Fibroblast of mammary gland (primary cell): Measurements from ENCODE around the gene USP36.
"Not testable (repeated sequence)": the region's sequence is repeated elsewhere in the genome, so short reads cannot be mapped to it uniquely, and the experiment has no call there.

Source experiments
- DNase-seq: peaks from one replicate; pipeline ENCODE4 v3.0.0-alpha.2; 2010; ENCODE audit warnings: low read depth
- H3K4me3 ChIP-seq: 2 replicates; pipeline ENCODE4 v1.5.1; 2011; ENCODE audit warnings: low read depth, mild to moderate bottlenecking, low read length, moderate library complexity; ENCODE audit not compliant: control insufficient read depth
- CTCF ChIP-seq: conservative IDR thresholded peaks from 2 replicates; pipeline ENCODE4 v1.5.1; 2011; ENCODE audit warnings: low read depth, low read length, inconsistent platforms; ENCODE audit not compliant: control insufficient read depth, insufficient read depth

The USP36 gene

GRCh38 chr17:78840780-78841611, at the start of gene USP36:
Gene USP36 (minus strand): TSS chr17:78840814. CDS start chr17:78836363, 4,451 bp downstream.
- peak; percentile 99 for DNase-seq
- TF ChIP-seq CTCF = no peak
- peak within 1 kb of the TSS; percentile 88 for H3K4me3 ChIP-seq

- H3K4me3 ChIP-seq, DNase-seq: not testable (repeated sequence)
Measured at GRCh38 chr17:78890096-78890495, 49.5 kb upstream of the USP36 start.

DNA sequence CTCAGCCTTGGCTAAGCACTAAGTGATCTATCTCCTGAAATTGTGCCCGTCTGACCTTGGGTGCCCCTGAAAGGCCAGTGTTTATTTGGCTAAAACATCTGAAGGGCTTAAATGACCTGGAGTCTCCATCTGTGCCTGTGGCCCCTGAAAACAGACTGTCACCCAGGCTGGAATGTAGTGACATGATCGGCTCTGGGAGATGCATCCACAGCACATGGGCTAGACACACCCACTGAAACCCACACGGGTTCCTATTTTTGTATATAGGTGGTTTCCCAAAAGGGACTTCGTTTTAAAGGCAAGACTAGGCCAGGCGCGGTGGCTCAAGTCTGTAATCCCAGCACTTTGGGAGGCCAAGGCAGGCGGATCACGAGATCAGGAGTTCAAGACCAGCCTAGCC, 48.9 kb upstream of the USP36 start:
- no peak overlapping the region for H3K4me3 ChIP-seq
- TF ChIP-seq CTCF = no peak
- no peak for DNase-seq

DNA sequence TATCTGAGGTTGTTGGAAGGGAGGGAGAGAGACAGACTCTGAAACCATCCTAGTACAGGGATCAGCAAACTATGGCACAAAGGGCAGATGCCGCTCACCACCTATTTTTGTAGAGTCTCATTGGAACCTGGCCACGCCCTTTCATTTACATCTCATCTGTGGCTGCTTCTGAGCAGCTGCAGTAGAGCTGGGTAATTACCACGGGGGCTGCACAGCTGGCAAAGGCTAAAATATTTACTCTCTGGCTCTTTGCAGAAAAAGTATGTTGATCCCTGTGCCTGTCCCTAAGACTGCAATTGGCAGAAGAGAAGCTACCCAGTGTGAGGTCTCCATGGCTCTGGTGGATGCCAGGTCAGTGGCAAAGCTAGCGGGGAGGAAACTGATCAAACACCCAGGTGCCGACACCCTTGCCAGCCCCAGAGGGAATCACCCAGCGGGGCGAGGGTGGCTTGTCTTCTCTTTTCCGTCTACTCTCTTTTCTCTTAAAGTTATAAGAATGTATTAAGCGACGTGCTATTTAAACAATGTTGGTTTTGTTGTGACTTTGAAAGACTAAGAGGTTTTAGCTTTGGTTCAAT, 48.4 kb upstream of the USP36 start:
- TF ChIP-seq CTCF = no peak
- no peak for DNase-seq
- H3K4me3 ChIP-seq = no peak overlapping the region

DNA sequence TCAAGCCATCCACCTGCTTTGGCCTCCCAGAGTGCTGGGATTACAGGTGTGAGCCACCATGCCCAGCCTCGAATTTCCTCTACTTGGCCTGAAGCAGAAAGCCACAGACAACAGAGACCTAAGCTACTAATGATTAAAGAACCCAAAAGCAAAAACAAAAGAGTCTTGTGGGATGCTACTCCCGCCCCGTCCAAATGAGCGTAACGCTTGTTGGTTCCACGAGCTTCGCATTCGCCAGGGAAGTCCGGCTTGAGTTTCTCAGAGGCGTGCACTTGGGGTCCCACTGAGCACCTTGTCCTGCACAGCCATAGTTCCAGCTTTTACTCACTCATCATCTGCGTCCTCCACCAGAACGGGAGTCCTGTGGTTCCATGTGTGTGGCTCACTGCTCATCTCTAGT, 46.3 kb upstream of the USP36 start:
- no peak for DNase-seq
- no peak for TF ChIP-seq CTCF

DNA sequence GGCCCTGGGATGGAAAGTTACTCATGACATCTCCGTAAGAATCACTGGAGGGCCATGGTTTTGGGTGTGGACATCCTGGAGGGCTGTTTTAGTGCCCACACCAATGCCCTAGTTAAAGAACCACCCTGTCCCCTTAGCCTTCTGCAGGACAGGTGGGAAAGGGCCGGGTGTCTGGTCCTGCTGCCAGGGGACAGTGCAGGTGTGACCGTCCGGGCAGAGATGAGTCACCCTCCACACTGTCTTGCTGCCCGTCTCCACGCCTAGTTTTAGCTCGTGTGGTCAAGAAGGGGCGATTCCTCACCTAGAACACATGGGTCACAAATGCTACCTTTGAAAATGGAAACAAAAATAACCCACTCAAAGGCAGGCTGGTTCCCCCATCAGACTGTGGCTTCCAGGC, 45.3 kb upstream of the USP36 start:
- no peak for DNase-seq
- no peak overlapping the region for H3K4me3 ChIP-seq
- no peak for TF ChIP-seq CTCF

More for the DNA sequence above, 46.3 kb upstream of the USP36 start:
- H3K4me3 ChIP-seq = no peak overlapping the region

DNA sequence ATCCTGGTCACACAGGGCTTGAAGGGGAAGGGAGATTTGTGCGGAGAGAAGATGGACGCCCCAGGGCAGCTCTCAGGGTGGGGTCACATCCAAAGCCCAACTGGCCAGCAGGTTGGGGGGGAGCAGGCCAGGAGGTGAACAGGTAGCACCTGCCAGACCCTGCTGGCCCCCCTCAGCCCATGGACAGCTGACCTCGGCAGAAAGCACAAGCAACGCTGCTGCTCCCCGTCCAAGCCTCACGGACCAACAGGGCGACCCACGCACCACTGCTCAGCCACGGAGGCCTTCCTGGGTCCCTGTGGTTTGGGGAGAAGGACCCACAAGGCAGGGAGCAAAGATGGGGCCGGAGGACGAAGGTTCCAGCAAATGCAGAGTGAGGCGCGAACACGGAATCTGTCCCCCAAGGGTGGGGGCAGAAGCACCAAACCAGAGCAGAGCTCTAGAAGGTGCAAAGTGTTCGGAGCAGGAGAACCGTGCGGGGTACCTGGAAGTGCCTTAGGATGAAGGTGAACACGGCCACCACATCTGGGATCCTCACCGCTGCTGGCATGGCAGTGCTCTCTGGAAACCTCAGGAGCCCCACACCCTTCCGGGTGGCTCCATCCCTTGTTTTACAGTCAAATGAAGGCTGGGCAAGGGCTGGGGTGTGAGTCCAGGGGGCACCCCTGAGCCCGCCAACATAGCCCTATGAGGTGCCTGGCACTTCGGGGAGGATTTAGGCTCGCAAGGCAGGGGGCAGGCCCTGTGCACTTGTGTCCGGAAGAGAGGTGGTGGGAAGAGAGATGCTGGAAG, 44.5 kb upstream of the USP36 start:
- no peak for DNase-seq
- no peak overlapping the region for H3K4me3 ChIP-seq
- TF ChIP-seq CTCF = no peak
